ENCODE measurements around the gene EIF3A.
"Not testable (repeated sequence)": the region's sequence is repeated elsewhere in the genome, so short reads cannot be mapped to it uniquely, and the experiment has no call there.

Gene EIF3A

DNA sequence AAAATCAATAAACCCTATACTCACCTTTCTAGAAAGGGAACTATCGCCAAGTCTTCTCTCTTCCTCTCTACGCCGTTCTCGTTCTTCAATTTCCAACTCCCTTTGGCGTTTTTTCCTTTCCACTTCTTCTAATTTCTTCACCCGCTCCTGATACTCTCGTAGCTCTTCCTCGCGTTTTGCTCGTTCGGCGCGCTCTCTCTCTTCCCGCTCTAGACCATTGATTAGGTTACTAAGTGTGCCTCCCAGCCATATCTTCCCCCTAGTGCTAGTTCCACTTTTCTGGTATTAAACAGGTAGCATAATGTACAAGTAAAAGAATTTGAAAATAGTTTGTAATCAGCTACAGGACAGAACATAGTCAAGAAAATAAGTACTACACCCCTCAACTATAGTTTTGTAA, 30.8 kb downstream of the EIF3A start:
- DNase-seq: no peak

DNA sequence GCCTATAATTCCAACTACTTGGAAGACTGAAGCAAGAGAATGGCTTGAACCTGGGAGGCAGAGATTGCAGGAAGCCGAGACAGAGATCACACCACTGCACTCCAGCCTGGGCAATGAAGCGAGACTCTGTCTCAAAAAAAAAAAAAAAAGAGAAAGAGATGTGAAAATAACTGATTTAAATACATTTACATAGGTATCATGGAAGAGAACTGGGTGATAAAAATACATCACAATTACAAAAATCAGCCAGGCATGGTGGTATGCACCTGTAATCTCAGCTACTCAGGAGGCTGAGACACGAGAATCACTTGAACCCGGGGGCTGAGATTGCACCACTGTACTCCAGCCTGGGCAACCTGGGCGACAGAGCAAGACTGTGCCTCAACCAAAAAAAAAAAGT, 31.3 kb downstream of the EIF3A start:
- no peak for DNase-seq

DNA sequence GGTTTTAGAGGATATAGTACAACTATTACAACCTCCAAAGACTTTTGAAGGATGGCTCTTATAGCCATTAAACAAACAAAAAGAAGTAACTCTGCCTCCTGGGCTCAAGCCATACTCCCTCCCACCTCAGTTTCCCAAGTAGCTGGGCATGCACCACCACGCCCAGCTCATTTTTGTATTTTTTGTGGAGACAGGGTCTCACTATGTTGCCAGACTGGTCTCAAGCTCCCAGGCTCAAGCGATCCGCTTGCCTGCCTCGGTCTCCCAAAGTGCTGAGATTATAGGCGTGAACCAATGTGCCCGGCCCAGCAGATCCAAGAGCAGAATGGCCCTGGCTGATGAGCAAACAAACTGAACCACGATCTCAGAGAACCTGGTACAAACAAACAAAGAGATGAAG, 35.1 kb downstream of the EIF3A start:
- no peak for DNase-seq

DNA sequence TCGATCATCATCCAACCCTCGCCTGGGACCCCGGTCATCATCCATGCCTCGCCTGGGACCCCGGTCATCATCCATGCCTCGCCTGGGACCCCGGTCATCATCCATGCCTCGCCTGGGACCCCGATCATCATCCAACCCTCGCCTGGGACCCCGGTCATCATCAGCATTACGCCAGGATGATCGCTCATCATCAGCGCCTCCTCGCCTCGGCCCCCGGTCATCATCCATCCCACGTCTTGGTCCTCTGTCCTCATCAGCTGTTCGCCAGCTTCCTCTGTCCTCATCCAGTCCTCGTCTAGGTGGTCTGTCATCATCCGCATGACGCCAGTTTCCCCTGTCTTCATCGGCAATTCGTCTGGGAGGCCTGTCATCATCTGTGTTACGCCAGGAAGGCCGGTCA, 38.4 kb downstream of the EIF3A start:
- no peak for DNase-seq

DNA sequence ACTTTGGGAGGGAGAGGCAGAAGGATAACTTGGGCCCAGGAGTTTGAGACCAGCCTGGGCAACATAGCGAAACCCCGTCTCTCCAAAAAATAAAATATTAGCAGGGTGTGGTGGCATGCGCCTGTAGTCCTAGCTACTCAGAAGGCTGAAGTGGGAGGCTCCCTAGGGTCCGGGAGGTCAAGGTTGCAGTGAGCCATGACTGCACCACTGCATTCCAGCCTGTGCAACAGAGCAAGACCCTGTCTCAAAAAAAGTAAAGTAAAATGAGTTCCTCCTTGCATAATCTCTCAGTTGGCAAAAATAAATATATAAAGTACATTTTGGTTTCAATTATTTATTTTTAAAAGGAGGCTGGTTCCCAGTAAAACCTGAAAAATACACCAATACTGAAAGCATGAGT, 39.3 kb downstream of the EIF3A start:
- no peak for DNase-seq

DNA sequence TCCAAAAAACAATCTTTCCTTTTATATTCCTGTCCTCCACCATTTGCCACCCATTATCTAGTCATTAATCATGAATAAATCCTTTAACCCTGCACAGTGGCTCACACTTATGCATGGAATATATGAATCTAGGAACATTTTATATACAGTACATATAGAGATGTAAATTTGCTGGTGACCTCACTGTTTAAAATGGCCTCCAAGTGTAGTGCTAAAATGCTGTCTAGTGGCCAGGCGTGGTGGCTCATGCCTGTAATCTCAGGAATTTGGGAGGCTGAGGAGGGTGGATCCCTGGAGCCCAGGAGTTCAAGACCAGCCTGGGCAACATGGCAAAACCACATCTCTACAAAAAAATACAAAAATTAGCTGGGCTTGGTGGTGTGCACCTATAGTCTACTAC, 41.5 kb downstream of the EIF3A start:
- DNase-seq: no peak

DNA sequence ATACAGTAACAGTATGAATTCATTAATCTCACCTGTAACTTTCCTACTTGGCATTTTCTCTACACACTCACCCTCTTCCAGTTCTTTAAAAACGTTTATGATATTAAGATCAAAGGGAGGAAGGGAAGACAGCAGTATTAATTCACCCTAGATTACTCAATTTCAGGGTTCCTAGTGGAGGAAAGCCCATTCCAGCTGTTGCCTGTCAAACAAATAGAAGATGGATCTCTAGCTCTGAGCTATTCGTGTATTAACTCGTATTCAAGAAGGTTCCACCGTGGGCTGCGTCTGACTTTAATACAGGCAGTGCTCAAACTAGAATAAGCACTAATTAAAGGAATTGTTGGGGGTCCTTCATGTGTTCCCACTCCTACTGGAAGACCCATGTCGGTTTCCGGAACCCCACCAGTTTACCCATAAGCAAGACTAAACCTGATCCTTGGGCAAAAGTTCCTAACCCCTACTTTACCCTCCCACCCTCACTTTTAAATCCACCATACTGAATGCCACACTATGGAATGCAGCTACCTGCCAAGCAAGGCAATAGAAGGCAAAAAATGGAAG, 49.0 kb downstream of the EIF3A start:
- no peak for DNase-seq

DNA sequence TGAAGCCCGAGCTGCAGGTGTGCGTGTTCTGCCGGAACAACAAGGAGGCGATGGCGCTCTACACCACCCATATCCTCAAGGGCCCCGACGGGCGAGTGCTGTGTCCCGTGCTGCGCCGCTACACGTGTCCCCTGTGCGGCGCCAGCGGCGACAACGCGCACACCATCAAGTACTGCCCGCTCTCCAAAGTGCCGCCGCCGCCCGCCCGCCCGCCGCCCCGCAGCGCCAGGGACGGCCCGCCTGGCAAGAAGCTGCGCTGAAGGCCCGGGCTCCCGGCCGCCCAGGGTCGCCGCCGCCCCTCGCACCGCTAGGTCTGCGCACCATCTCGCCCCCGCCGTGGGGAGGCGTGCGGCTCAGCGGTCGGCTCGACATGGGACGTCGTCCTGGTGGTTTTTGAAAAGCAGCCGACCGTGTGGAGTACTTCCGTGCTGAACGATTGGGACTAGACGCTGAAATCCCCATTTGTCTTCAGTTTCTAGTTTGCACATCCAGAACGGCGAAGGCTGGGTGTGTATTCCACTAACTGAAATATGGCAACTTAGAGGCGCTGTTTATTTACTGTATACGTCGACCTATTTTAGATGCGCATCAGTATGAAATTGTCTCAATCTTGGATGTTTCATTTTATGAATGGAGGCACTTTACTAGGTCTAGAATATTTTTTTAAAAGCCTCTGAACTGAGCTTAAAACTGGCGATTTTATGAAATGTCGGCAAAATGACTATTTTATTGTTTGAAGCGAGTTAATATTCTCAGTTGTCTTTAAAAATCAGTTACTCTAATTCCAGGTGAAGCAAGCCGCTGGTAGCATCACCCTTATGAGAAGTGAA, 50.0 kb downstream of the EIF3A start:
- peak; percentile 50 for DNase-seq

DNA sequence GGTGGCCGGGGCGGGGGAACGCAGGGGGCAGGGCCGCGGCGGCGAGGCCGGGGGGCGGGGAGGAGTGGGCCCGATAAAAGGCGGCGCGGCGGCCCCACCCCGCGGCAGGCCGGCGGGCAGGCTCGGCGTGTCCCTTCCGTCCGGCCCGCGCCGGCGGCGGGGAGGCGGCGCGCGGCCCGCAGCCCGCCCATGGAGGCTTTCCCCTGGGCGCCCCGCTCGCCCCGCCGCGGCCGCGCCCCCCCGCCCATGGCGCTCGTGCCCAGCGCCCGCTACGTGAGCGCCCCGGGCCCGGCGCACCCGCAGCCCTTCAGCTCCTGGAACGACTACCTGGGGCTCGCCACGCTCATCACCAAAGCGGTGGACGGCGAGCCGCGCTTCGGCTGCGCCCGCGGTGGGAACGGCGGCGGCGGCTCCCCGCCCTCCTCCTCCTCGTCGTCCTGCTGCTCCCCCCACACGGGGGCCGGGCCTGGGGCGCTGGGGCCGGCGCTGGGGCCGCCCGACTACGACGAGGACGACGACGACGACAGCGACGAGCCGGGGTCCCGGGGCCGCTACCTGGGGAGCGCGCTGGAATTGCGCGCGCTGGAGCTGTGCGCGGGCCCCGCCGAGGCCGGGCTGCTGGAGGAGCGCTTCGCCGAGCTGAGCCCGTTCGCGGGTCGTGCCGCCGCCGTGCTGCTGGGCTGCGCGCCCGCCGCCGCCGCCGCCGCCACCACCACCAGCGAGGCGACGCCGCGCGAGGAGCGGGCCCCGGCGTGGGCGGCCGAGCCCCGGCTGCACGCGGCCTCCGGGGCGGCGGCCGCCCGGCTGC, 50.8 kb downstream of the EIF3A start, which contains the start of gene NANOS1:
Gene NANOS1, plus strand, starts transcription at position 102 of the 808 bp plus-strand sequence. Its CDS starts 88 bp downstream, at position 190.
- peak; percentile 37 for DNase-seq

DNA sequence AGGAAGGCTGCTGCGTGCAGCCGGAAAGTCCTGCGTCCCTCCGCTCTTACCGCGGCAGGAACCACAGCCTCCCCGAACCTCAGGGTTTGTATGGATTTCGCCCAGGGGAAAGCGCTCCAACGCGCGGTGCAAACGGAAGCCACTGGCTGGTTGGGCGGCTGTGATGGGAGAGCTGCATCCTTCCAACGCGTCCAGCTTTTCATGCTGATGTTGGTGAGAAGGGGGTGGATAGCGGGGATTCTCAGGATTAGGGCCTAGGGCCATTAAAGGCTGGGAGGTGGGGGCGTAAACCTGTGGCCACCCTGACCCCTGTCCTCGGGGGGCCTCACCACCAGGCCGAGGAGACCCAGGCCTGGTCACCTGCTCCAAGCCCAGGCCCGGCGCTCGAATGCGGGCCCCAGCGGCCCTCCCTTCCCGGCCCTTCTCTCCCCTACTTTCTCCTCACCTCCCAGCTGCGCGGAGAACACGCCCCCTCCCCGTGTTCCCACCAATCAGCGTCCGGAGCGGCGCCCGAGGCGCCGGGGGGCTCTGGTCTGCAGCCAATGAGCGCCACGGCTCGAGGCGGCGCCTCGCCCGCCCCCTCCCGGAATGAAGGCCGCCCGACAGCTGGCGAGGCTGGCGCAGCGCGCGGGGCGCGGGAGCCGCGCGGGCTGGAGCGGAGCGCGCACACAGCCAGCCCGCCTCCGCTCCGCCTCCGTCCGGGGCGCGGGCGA, 51.6 kb downstream of the EIF3A start:
- DNase-seq: peak; percentile 90

DNA sequence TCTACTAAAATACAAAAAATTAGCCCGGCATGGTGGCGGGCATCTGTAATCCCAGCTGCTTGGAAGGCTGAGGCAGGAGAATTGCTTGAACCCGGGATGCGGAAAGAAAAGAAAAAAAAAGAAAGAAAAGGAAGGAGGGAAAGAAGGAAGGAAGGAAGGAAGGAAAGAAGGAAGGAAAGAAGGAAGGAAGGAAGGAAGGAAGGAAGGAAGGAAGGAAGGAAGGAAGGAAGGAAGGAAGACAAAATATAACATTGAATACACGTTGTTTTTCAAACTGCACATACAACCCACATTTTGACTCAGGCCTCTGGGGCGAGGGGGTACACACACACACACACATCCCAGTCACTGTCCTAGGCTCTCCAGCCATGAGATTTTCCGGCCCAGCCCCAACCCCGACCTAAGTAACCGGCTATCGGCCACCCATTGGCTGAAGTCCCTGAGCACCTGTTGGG, 52.1 kb downstream of the EIF3A start:
- DNase-seq: not testable (repeated sequence)

DNA sequence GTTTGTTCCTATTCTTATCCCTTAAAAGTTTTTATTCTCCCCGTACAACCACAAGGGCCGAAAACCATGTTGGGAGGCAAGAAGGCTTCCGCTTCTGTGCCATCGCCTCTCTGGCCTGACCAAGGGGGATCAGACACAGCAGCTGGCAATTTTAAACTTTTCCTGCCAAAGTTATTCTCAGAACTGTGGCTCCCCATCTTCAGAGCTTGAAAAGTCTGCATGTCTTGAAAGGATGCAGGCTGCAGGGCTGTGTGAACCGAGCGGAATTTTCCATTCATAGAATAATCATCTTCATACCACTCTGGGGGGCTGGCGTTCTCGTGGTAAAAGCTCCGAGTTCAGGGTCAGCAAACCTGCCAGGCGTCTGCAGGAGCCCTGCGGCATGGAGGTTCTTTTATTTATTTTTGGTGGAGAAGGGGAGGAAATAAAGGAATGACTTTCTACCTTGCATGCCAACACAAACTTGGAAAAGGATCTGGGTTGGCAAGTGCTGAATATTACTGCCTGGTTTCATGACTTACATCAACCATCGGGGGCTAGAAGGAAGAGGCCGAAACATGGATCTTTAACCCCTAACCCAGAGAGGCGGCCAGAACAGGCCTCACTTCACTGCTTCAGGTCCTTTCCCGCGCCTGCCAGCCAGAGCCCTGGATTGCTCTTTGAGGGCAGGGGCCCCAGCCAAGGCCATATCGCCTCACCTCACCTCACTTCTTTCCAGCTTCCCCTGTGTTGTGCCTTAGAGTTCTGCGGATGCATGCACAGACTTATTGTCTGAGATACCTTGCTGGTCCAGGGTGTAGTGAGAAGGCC, 54.1 kb downstream of the EIF3A start:
- DNase-seq: no peak

DNA sequence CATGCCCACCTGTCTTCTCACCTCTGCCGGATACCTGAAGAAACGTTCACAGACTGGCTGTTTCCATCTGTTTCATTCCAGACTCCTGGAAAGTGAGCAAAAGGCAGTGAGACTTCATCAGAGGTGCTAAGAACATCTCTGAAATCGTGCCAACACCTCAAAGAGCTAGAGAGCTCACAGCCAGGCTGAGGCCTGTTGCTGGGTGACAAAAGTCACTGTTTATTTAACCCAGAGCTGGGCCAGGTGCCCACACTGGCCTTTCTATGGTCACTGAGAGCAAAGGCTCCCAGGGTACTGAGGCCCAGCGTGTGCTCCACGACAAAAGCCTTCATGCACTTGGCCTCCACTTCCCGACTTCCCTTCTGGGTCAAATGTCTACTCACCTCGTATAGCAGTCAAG, 54.8 kb downstream of the EIF3A start:
- no peak for DNase-seq

DNA sequence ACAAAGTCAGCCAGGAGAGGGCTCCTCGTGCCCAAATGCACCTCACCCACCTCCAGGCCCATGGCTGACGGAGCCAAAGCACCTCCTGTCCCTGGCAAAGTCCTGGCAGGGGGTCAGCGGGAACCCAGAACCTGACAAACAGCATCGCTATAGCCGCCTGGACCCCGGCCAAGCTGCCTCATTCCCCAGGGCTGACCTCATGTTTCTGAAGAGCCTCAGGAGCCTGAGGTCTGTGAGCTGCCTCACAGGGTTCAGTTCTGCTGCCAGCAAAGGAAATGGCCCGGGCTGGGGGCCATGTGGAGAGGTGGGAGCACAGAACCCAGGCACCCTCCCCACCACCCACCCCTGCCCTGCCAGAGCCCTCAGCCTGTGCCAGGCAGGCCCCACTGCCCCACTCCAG, 55.3 kb downstream of the EIF3A start:
- peak; percentile 4 for DNase-seq

DNA sequence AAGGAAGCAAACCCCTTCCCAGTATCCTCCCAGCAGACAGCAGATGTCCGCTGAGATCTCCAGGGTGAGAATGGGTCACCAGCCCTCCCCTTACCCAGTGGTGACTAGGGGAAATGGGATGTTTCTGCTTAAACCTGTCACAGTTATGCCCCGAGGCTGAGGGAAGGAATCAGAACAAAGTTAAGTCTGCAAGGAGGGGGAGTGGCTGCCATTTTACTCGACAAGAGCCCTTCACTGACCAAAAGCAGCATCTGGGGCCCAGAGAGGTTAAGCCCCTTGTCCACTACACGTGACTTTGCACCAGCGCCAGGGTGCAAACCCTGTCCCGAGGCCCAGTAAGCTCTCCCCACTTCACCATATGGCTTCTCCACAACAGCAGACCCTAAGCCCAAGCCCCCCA, 55.7 kb downstream of the EIF3A start:
- no peak for DNase-seq

DNA sequence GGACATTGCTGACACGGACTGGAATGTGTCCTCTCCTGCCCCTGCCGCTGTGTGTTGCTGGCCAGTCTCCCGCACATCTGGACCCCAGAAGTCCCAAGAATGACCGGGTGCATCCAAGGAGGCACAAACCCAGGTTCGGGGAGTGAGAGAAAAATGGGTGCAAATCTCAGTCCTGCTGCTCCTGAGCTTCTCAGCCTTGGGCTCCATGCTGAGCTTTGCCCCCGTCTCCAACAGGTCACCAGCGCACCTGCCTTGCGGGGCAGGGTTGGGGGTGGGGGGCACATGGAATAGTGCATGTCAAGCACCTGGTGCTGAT, 57.1 kb downstream of the EIF3A start:
- DNase-seq: no peak

DNA sequence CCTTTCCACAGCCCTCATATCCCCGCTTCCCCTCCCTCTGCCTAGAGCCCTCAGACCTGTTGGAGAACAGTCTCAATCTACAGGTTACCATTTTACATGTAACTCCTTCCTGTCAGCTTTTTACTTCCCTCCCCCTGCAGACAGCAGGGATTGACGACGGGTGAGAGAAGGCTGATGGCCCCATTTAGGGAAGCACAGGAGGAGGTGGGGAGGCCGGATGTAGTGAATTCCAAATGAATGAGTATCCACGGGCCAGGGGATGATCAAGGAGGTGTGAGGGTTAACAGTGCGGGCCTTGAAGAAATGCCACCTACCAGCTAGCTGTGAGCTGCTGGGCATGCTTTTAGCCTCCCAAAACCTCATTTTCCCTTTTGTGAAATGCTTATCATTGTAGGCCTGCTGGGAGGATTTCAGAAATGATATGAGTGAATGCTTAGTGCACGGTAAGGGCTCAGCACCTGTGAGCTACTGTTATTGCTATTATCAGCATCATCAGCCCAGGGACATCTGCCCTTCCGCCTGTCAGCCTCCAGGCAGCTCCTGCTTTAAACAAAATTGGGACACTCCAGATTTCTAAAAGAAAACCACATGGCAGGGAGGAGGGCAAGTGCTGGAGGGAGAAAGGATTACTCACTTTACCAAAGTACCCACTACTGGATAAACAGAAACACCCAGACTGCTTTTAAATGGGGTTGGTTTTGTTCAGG, 57.6 kb downstream of the EIF3A start:
- DNase-seq: no peak

DNA sequence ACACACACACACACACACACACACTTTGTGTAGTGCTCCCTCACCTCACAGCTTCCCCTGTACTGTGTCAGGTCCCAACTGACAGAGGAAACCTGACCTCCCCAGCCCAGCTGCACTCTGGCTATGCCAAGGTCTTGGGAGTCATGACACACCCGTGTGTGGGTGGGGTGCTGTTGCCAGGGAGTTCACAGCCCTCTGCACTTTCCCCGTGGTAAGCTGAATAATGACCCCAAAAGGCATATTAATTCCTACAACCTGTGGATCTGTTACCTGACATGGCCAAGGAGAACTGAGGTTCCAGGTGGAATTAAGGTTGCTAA, 60.0 kb downstream of the EIF3A start:
- no peak for DNase-seq

DNA sequence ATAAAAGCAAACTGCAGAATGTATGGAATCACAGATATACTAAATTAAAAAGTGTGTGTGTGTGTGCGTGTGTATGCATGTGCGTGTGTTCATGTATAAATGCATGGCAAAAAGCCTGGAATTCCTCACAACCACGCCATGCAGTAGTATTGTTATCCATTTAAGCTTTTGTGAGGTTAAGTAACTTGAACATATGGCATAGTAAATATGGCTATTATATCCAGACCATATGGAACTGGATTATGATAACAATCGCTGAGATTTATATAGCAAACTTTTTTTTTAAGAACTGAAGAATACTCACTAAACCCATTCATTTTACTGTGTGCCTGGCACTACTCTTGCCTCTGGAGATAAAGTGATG, 73.4 kb downstream of the EIF3A start:
- DNase-seq: no peak

DNA sequence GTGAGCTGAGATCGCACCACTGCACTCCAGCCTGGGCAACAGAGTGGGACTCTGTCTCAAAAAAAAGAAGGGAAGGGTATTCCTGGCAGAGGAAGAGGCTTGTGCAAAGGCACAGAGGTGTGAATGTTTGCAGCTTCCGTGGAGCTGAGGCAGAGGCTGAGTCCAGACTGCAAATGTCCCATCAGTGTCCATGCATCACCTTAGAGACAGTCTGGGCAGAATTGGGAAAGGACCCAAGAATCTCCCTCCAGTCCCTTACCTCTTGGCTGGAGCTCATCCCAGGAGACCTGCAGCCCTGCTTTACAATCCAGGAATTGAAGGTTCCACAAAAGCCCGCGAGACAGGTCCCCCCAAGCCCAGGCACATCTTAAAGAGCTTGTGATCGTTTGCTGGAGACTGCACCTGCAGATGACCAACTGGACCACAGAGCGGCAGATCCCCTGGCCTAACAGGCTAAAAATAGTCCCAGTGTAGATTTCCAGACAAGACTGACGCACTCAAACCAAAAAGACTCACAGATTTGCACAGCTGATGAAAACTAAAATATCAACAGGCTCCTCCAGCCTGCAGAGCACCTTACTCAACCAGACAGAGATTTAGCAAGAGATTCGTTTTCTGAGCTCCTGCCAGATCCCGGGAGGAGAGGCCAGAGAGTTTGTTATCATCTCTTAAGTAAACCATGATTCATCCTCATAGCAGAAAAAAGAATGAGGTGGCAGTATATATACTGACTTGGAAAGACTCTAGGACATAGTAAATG, 74.0 kb downstream of the EIF3A start:
- DNase-seq: no peak

DNA sequence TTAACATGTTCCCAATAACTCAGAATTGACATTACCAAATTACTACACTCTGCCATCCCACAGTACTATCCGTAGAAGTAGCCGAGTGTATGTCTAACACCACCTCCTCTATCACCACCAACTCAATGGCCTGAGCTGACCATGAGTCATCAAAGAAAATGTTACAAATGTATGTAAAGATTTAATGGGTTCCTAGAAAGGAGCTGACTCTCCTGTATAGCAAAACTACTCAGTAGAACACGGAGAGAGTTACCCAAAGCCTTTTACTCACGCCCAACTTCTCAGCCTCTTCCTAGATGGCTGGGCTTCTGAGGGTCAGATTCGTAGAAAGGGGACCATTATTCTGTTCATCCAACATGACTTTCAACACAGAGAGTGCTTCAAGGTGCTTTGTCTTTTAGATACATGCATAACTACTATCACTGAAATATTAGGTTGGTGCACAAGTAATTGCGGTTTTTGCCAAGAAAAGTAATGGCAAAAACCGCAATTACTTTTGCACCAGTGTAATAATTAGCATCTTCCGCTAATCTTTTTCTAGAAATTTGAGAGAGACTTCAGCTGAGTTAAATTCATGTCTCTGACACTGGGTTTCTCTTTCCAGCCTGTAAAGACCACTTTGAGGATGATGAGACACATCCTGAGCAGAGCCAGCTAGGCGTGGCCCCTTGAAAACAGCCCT, 75.1 kb downstream of the EIF3A start:
- no peak for DNase-seq

Measured in NCI-H510A (cell line).